ENCODE data around the gene ARFRP1.

Gene ARFRP1

DNA sequence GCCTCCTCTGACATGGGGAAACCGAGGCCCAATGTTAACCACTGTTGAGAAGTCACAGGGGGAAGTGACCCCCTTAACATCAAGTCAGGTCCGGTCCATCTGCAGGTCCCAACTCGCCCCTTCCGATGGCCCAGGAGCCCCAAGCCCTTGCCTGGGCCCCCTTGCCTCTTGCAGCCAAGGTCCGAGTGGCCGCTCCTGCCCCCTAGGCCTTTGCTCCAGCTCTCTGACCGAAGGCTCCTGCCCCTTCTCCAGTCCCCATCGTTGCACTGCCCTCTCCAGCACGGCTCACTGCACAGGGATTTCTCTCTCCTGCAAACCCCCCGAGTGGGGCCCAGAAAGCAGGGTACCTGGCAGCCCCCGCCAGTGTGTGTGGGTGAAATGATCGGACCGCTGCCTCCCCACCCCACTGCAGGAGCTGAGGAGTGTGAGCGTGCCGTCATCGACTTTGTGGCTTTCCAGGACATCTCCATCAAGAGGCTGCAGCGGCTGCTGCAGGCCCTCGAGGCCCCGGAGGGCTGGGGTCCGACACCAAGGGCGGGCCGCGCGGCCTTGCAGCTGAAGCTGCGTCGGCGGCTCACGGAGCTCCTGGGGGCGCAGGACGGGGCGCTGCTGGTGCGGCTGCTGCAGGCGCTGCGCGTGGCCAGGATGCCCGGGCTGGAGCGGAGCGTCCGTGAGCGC lies 9.8 kb downstream of the ARFRP1 start:
- DNase-seq (ENCODE audit: low read depth): no peak
- H3K4me3 ChIP-seq (ENCODE audit: low read depth, low read length): no peak overlapping the region
- TF ChIP-seq, protein P1, sequence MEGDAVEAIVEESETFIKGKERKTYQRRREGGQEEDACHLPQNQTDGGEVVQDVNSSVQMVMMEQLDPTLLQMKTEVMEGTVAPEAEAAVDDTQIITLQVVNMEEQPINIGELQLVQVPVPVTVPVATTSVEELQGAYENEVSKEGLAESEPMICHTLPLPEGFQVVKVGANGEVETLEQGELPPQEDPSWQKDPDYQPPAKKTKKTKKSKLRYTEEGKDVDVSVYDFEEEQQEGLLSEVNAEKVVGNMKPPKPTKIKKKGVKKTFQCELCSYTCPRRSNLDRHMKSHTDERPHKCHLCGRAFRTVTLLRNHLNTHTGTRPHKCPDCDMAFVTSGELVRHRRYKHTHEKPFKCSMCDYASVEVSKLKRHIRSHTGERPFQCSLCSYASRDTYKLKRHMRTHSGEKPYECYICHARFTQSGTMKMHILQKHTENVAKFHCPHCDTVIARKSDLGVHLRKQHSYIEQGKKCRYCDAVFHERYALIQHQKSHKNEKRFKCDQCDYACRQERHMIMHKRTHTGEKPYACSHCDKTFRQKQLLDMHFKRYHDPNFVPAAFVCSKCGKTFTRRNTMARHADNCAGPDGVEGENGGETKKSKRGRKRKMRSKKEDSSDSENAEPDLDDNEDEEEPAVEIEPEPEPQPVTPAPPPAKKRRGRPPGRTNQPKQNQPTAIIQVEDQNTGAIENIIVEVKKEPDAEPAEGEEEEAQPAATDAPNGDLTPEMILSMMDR (IDR thresholded peaks at IDR 0.05; ENCODE audit: insufficient read depth, low read depth, low read length, missing control alignments): no peak

DNA sequence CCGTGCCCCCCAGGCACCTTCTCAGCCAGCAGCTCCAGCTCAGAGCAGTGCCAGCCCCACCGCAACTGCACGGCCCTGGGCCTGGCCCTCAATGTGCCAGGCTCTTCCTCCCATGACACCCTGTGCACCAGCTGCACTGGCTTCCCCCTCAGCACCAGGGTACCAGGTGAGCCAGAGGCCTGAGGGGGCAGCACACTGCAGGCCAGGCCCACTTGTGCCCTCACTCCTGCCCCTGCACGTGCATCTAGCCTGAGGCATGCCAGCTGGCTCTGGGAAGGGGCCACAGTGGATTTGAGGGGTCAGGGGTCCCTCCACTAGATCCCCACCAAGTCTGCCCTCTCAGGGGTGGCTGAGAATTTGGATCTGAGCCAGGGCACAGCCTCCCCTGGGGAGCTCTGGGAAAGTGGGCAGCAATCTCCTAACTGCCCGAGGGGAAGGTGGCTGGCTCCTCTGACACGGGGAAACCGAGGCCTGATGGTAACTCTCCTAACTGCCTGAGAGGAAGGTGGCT lies 10.4 kb downstream of the ARFRP1 start:
- DNase-seq (ENCODE audit: low read depth): no peak
- no peak overlapping the region for H3K4me3 ChIP-seq (ENCODE audit: low read depth, low read length)
- TF ChIP-seq, protein P1 (IDR thresholded peaks at IDR 0.05; ENCODE audit: insufficient read depth, low read depth, low read length, missing control alignments): no peak

DNA sequence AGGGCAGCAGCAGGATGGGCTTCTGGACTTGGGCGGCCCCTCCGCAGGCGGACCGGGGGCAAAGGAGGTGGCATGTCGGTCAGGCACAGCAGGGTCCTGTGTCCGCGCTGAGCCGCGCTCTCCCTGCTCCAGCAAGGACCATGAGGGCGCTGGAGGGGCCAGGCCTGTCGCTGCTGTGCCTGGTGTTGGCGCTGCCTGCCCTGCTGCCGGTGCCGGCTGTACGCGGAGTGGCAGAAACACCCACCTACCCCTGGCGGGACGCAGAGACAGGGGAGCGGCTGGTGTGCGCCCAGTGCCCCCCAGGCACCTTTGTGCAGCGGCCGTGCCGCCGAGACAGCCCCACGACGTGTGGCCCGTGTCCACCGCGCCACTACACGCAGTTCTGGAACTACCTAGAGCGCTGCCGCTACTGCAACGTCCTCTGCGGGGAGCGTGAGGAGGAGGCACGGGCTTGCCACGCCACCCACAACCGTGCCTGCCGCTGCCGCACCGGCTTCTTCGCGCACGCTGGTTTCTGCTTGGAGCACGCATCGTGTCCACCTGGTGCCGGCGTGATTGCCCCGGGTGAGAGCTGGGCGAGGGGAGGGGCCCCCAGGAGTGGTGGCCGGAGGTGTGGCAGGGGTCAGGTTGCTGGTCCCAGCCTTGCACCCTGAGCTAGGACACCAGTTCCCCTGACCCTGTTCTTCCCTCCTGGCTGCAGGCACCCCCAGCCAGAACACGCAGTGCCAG lies 11.0 kb downstream of the ARFRP1 start, which contains the start of gene TNFRSF6B:
TSS of gene TNFRSF6B (plus strand) at position 25 of the 729 bp plus-strand sequence. CDS start at position 141, 116 bp downstream.
- H3K4me3 ChIP-seq (ENCODE audit: low read depth, low read length): no peak within 1 kb of the TSS
- TF ChIP-seq, protein P1 (IDR thresholded peaks at IDR 0.05; ENCODE audit: insufficient read depth, low read depth, low read length, missing control alignments): no peak
- DNase-seq (ENCODE audit: low read depth): no peak

DNA sequence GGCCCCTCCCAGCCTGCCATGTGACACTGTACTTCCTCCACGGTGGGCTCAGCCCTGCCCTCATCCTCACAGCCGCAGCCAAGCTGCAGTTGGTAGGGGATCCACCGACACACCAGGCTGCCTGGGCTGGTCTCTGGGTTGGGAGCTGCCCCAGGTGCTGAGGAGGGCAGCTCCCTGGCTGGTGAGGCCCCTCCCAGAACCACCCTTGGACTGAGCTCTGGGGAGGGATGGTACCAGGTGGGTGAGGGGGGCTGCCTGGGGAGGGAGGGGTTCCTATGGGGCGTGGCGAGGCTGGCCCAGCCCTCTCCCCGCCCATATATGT lies 11.5 kb downstream of the ARFRP1 start:
- TF ChIP-seq, protein P1 (IDR thresholded peaks at IDR 0.05; ENCODE audit: insufficient read depth, low read depth, low read length, missing control alignments): no peak
- H3K4me3 ChIP-seq (ENCODE audit: low read depth, low read length): no peak overlapping the region
- DNase-seq (ENCODE audit: low read depth): no peak

- no peak for DNase-seq (ENCODE audit: low read depth)
- no peak overlapping the region for H3K4me3 ChIP-seq (ENCODE audit: low read depth, low read length)
- TF ChIP-seq, protein P1 (IDR thresholded peaks at IDR 0.05; ENCODE audit: insufficient read depth, low read depth, low read length, missing control alignments): no peak
These were observed 12.1 kb downstream of the ARFRP1 start for GRCh38 chr20:63695424-63696305.

- no peak overlapping the region for H3K4me3 ChIP-seq (ENCODE audit: low read depth, low read length)
- TF ChIP-seq, protein P1 (IDR thresholded peaks at IDR 0.05; ENCODE audit: insufficient read depth, low read depth, low read length, missing control alignments): no peak
- DNase-seq (ENCODE audit: low read depth): no peak
These were observed 13.0 kb downstream of the ARFRP1 start for GRCh38 chr20:63694584-63695423.

Measured in GM12865 (cell line).